ENCODE data around the gene GMPR2. TPM values are rescaled to one million over a fixed set of nuclear protein-coding genes. Genes with fewer than 3 reads are reported as not detected.
A peak's percentile ranks its signal among the peaks of the same experiment; 100 is the strongest.

GMPR2 gene
- 70.2 and 83.4 TPM in 2 replicates for total RNA-seq
- polyA plus RNA-seq = 62.4 and 69.6 TPM in 2 replicates

GRCh38 chr14:24232645-24233537, at the start of gene GMPR2:
Gene GMPR2 (plus strand): TSS chr14:24232929. CDS start chr14:24233254, 325 bp downstream.
- peak within 1 kb of the TSS; percentile 87 for H3K4me2 ChIP-seq
- H3K27ac ChIP-seq = peak within 1 kb of the TSS; percentile 96
- peak within 1 kb of the TSS; percentile 98 for H2AFZ ChIP-seq
- 10% methylated on average over 38 of the region's 38 CpGs for WGBS (ENCODE audit: low lambda C conversion rate, missing lambda C conversion rate)
- no peaks in the 10 kb centered on the region for H4K20me1 ChIP-seq (ENCODE audit: insufficient read depth, poor library complexity, severe bottlenecking)
- H3K4me1 ChIP-seq (ENCODE audit: insufficient read depth) = peaks cover 20% of the 10 kb centered on the region
- no peaks in the 10 kb centered on the region for H3K9me3 ChIP-seq (ENCODE audit: low read depth)
- no peak for TF ChIP-seq EZH2phosphoT487 (IDR thresholded peaks at IDR 0.05; ENCODE audit: low read depth, severe bottlenecking, unreplicated experiment)
- no peak for TF ChIP-seq EZH2 (IDR thresholded peaks at IDR 0.05; ENCODE audit: borderline replicate concordance)
- TF ChIP-seq CTCF (IDR thresholded peaks at IDR 0.05; ENCODE audit: poor library complexity) = no peak
- peak within 1 kb of the TSS; percentile 96 for H3K4me3 ChIP-seq
- H3K27me3 ChIP-seq = no peaks in the 10 kb centered on the region
- H3K36me3 ChIP-seq (replicated peaks; ENCODE audit: insufficient read depth, low read depth) = no peaks in the 10 kb centered on the region
- DNase-seq (ENCODE audit: low spot score) = peak; percentile 26
- peaks cover 67% of the 10 kb centered on the region for H3K79me2 ChIP-seq
- no peaks in the 10 kb centered on the region for H3K9me2 ChIP-seq (replicated peaks; ENCODE audit: insufficient read depth)

DNA sequence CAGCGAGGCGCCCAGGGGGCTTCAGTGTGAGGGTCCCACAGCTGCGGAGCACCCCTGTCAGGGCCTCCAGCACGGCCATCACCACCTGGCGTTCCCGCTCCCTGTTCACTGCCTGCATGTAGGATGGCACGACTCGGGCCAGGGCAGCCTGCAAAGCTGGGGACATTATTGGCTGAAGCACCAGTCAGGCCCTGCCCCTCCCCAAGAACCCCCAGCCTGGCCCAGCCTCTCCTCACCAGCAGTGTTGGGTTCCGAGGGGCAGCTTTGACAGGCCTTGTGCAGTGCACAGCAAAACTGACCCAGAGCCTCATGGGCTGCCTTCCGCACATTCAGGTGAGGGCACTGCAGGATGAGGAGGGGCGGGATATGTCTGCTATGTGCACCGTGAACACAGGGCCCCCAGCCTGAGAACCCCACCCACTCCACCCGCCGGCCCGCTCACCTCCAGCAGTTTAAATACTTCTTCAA, 49.7 kb upstream of the GMPR2 start:
- H3K27ac ChIP-seq = no peak overlapping the region
- H3K4me2 ChIP-seq = no peak overlapping the region
- no peaks in the 10 kb centered on the region for H3K9me2 ChIP-seq (replicated peaks; ENCODE audit: insufficient read depth)
- peaks cover 5% of the 10 kb centered on the region for H3K4me1 ChIP-seq (ENCODE audit: insufficient read depth)
- no peak overlapping the region for H2AFZ ChIP-seq
- WGBS (ENCODE audit: low lambda C conversion rate, missing lambda C conversion rate) = 97% methylated on average over 12 of the region's 15 CpGs
- H3K36me3 ChIP-seq (replicated peaks; ENCODE audit: insufficient read depth, low read depth) = no peaks in the 10 kb centered on the region
- H3K79me2 ChIP-seq = peaks cover 14% of the 10 kb centered on the region
- no peaks in the 10 kb centered on the region for H3K9me3 ChIP-seq (ENCODE audit: low read depth)
- H4K20me1 ChIP-seq (ENCODE audit: insufficient read depth, poor library complexity, severe bottlenecking) = no peaks in the 10 kb centered on the region
- H3K4me3 ChIP-seq = no peak overlapping the region
- no peaks in the 10 kb centered on the region for H3K27me3 ChIP-seq
- DNase-seq (ENCODE audit: low spot score) = no peak
- no peak for TF ChIP-seq CTCF (IDR thresholded peaks at IDR 0.05; ENCODE audit: poor library complexity)

DNA sequence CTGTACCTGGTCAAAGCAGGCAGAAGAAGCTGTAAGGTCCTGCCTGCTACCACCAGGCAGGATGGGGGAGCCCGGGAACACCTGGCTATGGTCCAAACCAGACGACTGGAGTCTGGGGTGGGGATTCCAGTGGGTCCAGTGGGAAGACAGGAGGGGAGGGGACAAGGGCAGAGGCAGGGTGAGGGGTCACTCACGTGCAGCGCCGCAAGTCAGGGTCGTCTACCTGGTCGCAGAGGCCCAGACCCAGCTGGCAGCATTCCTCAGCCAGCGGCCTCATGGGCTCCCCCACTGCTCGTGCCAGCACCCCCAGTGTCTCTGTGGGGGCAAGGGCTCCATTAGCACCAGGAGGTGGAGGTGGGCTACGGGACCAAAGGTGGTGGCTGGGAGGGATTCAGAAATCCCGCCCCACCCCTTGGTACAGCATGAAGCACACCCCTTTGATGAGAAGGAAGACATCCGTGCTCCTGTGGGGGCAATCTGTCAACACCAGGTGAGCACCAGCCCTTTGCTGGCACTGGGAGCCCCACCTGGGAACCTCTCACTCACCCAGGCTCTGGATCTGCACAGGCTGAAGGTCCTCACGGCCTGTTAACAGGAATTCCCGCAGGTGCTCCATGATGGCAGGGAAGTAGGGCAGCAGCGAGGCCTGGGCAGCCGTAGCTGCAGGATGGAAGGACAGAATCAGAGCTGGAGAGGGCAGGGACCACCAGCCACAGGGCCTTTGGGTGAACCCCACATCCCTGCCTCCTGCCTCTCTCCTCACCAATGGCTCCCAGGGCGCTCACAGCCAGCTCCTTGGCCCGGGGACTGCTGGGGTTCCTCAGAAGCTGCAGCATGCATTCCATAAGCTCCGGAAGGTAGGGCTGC, 48.4 kb upstream of the GMPR2 start:
- WGBS (ENCODE audit: low lambda C conversion rate, missing lambda C conversion rate) = 93% methylated on average over 14 of the region's 19 CpGs
- Histone ChIP-seq H3K4me3 (no peak overlapping the region), H4K20me1 (ENCODE audit: insufficient read depth, poor library complexity, severe bottlenecking) (no peaks in the 10 kb centered on the region), H3K36me3 (replicated peaks; ENCODE audit: insufficient read depth, low read depth) (no peaks in the 10 kb centered on the region), H3K4me2 (no peak overlapping the region), H2AFZ (no peak overlapping the region), H3K27ac (no peak overlapping the region), H3K9me2 (replicated peaks; ENCODE audit: insufficient read depth) (no peaks in the 10 kb centered on the region), H3K79me2 (peaks cover 14% of the 10 kb centered on the region), H3K4me1 (ENCODE audit: insufficient read depth) (peaks cover 5% of the 10 kb centered on the region), H3K9me3 (ENCODE audit: low read depth) (no peaks in the 10 kb centered on the region), H3K27me3 (no peaks in the 10 kb centered on the region)
- no peak for DNase-seq (ENCODE audit: low spot score)
- TF ChIP-seq EZH2phosphoT487 (IDR thresholded peaks at IDR 0.05; ENCODE audit: low read depth, severe bottlenecking, unreplicated experiment) (no peak), CTCF (IDR thresholded peaks at IDR 0.05; ENCODE audit: poor library complexity) (no peak), EZH2 (IDR thresholded peaks at IDR 0.05; ENCODE audit: borderline replicate concordance) (no peak)

Data from hepatocyte (in vitro differentiated cells).